NB4 (cell line): ENCODE results near the gene ABCG2.

Source experiments
- DNase-seq: peaks from one replicate; pipeline ENCODE4 v3.0.0; 2010; ENCODE audit warnings: low read depth
- H3K4me3 ChIP-seq: one replicate; pipeline ENCODE4 v1.5.1; 2011; ENCODE audit warnings: mild to moderate bottlenecking, low read depth, low read length, moderate library complexity
- CTCF ChIP-seq: IDR thresholded peaks from one replicate; pipeline ENCODE4 v1.5.1; 2012; ENCODE audit warnings: low read depth, low read length
- MAX ChIP-seq: IDR thresholded peaks from 2 replicates; pipeline ENCODE4 v1.6.1; 2011; ENCODE audit warnings: low read depth, low read length
- MYC ChIP-seq: IDR thresholded peaks from 2 replicates; pipeline ENCODE4 v1.6.1; 2011; ENCODE audit warnings: low read depth, low read length
- POLR2A ChIP-seq: IDR thresholded peaks from 2 replicates; pipeline ENCODE4 v1.6.1; 2011; ENCODE audit warnings: mild to moderate bottlenecking; ENCODE audit not compliant: insufficient read length; ENCODE audit errors: extremely low read depth

ABCG2 gene

DNA sequence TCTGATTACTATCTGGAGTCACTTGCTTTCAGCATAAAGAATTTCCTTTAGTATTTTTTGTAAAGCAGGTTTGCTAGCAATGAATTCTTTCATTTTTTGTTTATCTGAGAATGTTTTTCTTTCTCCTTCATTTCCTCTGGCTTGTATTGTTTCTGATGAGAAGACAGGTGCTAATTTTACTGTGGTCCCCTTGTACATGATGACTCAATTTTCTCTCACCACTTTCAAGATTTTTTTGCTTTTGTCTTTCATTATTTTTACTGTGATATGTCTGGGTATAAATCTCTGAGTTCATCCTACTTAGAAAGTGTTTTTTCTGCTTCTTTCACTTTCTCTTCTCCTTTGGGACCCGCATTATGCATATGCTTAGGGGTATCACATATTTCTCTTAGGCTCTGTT, 88.4 kb downstream of the ABCG2 start:
- H3K4me3 ChIP-seq = no peak overlapping the region
- no peak for DNase-seq
- TF ChIP-seq POLR2A = no peak
- TF ChIP-seq CTCF = no peak
- TF ChIP-seq MAX = no peak
- no peak for TF ChIP-seq MYC

DNA sequence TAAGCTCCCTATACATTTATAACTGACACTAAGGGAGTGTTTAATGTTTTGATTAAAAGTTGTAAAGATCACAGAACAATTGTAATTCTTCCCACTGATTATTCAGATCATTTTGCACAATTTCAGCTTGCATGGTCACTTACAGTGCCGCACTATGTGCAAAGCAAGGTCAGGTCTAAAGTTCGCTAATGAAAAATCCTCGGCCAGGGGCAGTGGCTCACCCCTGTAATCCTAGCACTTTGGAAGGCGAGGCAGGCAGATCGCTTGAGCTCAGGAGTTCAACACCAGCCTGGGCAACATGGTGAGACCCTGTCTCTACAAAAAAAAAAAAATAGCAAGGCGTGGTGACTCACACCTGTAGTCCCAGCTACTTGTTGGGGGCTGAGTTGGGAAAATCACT, 94.0 kb downstream of the ABCG2 start:
- H3K4me3 ChIP-seq = no peak overlapping the region
- no peak for DNase-seq
- TF ChIP-seq POLR2A = no peak
- TF ChIP-seq CTCF = no peak
- no peak for TF ChIP-seq MAX
- TF ChIP-seq MYC = no peak

GRCh38 chr4:88063634-88064296, 94.7 kb downstream of the ABCG2 start:
- no peak for DNase-seq
- no peak overlapping the region for H3K4me3 ChIP-seq
- no peak for TF ChIP-seq MYC
- TF ChIP-seq MAX = no peak
- no peak for TF ChIP-seq CTCF

DNA sequence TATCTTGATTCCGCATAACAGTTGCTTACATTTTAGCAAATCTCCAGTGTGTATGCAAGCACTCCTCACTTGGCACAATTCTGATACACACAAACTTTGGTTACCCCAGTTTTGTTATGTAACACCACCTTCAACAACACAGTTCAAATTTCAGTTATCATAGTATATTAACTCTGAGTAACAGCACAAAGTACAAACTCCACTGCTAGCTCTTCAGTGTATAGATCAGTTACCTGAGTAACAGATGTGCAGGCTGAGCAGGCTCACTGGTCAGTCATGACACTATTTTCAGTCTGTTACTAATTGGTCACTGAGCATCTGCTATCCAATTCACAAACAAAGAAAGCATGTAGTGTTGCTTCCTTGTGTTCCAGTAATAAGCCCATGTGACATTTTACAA, 95.6 kb downstream of the ABCG2 start:
- TF ChIP-seq CTCF (no peak), POLR2A (no peak), MAX (no peak), MYC (no peak)
- no peak for DNase-seq
- H3K4me3 ChIP-seq = no peak overlapping the region

DNA sequence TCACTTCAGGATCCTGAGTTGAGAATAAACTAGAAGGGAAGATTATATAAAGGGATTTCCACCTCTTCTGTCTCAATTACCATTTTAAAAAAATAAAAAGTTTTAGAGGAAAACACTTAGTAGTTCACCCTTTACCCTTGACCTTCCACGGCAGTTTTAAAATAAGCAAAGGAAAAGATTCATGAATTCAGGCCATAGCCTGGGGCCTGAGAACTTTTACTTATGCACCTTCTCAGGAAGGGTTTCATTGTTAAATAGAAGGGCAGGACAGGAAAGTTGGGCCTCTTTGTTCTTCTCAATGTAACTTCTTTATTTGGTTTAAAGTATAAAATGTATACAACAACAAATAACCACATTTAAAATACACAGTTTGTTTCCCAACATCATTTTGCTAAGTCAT, 96.1 kb downstream of the ABCG2 start:
- TF ChIP-seq MAX (no peak), POLR2A (no peak), CTCF (no peak)
- DNase-seq = no peak

More for the DNA sequence above, 96.1 kb downstream of the ABCG2 start:
- H3K4me3 ChIP-seq = no peak overlapping the region
